Measurements from ENCODE around the gene ARHGAP24. TPM values are rescaled to one million over a fixed set of nuclear protein-coding genes. Genes with fewer than 3 reads are reported as not detected.

The ARHGAP24 gene
- total and polyA plus RNA-seq, 2 donors (not counting 3 experiments of a cell fraction or from before 2014, with no cell fraction given) = 52.1 to 79.4 TPM

DNA sequence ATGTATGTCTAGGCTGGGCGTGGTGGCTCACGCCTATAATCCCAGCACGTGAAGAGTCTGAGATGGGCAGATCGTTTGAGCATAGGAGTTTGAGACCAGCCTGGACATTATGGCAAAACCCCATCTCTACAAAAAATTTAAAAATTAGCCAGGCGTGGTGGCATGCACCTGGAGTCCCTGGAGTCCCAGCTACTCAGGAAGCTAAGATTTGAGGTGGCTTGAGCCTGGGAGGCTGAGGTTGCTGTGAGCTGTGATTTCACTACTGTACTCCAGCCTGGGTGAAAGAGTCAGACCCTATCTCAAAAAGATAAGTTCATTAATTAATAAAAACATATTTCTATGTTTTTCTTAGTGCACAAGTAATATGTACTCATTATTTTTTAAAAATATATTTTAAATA lies 238.1 kb downstream of the ARHGAP24 start:
- DNase-seq (ENCODE audit: low read depth, low spot score) (no peak), FAIRE-seq (no peak)
- Histone ChIP-seq H3K9me1 (replicated peaks; ENCODE audit: control insufficient read depth, extremely low read depth, insufficient read depth, low read length) (no peaks in the 10 kb centered on the region), H3K9me3 (replicated peaks; ENCODE audit: control insufficient read depth, insufficient read depth, low read length) (no peaks in the 10 kb centered on the region), H4K20me1 (replicated peaks; ENCODE audit: control insufficient read depth, extremely low read depth, insufficient read depth, low read length) (no peaks in the 10 kb centered on the region), H3K27me3 (ENCODE audit: control insufficient read depth in 2 of 2, insufficient read depth in 2 of 2, low read length in 2 of 2) (no peaks in the 10 kb centered on the region), H3K4me3 (replicated peaks in 1 of 3; ENCODE audit: insufficient read depth in 1 of 3, low read depth in 1 of 3, low read length in 3 of 3) (no peak overlapping the region), H3K4me2 (ENCODE audit: insufficient read depth, low read length) (no peak overlapping the region), H2AFZ (ENCODE audit: low read depth, low read length) (no peak overlapping the region), H3K27ac (ENCODE audit: insufficient read depth, low read depth, low read length) (no peak overlapping the region), H3K79me2 (ENCODE audit: control insufficient read depth, insufficient read depth, low read length) (no peaks in the 10 kb centered on the region), H3K9ac (replicated peaks; ENCODE audit: extremely low read depth, insufficient read depth, low read length) (no peak overlapping the region), H3K36me3 (ENCODE audit: control insufficient read depth in 2 of 2, extremely low read depth in 1 of 2, insufficient read depth in 2 of 2, low read length in 2 of 2) (no peaks in the 10 kb centered on the region), H3K4me1 (ENCODE audit: control insufficient read depth, extremely low read depth, insufficient read depth, low read length) (no peaks in the 10 kb centered on the region)
- TF ChIP-seq GATA2 (IDR thresholded peaks at IDR 0.05; ENCODE audit: insufficient read depth, insufficient read length, low read depth, low read length) (no peak), POLR2AphosphoS5 (IDR thresholded peaks at IDR 0.05; ENCODE audit: insufficient read depth, low read depth, low read length) (no peak)
- TF ChIP-seq, protein P1, sequence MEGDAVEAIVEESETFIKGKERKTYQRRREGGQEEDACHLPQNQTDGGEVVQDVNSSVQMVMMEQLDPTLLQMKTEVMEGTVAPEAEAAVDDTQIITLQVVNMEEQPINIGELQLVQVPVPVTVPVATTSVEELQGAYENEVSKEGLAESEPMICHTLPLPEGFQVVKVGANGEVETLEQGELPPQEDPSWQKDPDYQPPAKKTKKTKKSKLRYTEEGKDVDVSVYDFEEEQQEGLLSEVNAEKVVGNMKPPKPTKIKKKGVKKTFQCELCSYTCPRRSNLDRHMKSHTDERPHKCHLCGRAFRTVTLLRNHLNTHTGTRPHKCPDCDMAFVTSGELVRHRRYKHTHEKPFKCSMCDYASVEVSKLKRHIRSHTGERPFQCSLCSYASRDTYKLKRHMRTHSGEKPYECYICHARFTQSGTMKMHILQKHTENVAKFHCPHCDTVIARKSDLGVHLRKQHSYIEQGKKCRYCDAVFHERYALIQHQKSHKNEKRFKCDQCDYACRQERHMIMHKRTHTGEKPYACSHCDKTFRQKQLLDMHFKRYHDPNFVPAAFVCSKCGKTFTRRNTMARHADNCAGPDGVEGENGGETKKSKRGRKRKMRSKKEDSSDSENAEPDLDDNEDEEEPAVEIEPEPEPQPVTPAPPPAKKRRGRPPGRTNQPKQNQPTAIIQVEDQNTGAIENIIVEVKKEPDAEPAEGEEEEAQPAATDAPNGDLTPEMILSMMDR (IDR thresholded peaks at IDR 0.05; ENCODE audit: extremely low read depth in 1 of 2, insufficient read depth in 1 of 2, low read depth in 1 of 2, low read length in 2 of 2) = no peak
- CTCF ChIA-PET = no interaction called here
- POLR2A ChIA-PET = no interaction called here
- dilution Hi-C loops (cut with MboI; ENCODE audit: extremely low pct_ligation_motif_present, low sequenced_read_pairs) = no loop called here
- no TSS peak for BruUV-seq (replicated peaks)
- intact Hi-C loops (cut with micrococcal nuclease) = no loop called here

DNA sequence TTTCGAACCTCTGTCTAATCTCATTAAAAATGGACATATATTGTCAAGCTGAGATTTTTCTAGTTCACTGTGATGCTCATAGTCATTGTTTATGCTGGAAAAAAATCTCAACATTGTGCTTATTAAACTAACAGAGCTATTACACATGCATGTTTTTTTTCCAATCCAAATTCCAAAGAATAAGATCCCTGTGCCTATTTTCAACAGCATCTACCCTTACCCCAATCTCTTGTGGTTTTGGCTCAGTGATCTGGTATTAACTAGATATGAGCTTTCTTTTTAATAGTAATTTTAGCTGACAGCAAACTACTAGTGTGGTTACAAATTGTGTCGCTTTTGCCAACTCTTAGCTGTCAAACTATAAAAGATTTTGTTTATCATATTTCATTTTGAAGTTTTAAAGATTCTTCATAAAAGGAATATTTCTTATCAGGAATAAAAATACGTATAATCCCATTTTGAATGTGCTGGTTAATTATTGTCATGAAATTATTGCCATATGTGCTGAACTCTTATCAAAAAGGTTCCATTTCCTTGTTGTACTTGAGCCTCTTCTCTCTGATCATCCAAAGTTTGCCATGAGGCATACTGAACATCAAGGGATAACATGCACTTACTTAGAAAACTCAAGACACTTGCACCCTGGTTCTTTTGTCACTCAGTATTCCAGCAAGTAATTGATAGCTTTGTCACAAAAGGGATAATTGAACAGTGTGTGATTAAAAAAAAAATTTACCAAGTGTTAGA lies 241.2 kb downstream of the ARHGAP24 start:
- dilution Hi-C loops (cut with MboI; ENCODE audit: extremely low pct_ligation_motif_present, low sequenced_read_pairs) = no loop called here
- POLR2A ChIA-PET = no interaction called here
- Histone ChIP-seq H3K9me3 (replicated peaks; ENCODE audit: control insufficient read depth, insufficient read depth, low read length) (no peaks in the 10 kb centered on the region), H3K79me2 (ENCODE audit: control insufficient read depth, insufficient read depth, low read length) (no peaks in the 10 kb centered on the region), H3K4me3 (replicated peaks in 1 of 3; ENCODE audit: insufficient read depth in 1 of 3, low read depth in 1 of 3, low read length in 3 of 3) (no peak overlapping the region), H3K9ac (replicated peaks; ENCODE audit: extremely low read depth, insufficient read depth, low read length) (no peak overlapping the region), H2AFZ (ENCODE audit: low read depth, low read length) (no peak overlapping the region), H3K36me3 (ENCODE audit: control insufficient read depth in 2 of 2, extremely low read depth in 1 of 2, insufficient read depth in 2 of 2, low read length in 2 of 2) (no peaks in the 10 kb centered on the region), H3K27ac (ENCODE audit: insufficient read depth, low read depth, low read length) (no peak overlapping the region), H3K4me1 (ENCODE audit: control insufficient read depth, extremely low read depth, insufficient read depth, low read length) (no peaks in the 10 kb centered on the region), H3K9me1 (replicated peaks; ENCODE audit: control insufficient read depth, extremely low read depth, insufficient read depth, low read length) (no peaks in the 10 kb centered on the region), H3K4me2 (ENCODE audit: insufficient read depth, low read length) (no peak overlapping the region), H4K20me1 (replicated peaks; ENCODE audit: control insufficient read depth, extremely low read depth, insufficient read depth, low read length) (no peaks in the 10 kb centered on the region), H3K27me3 (ENCODE audit: control insufficient read depth in 2 of 2, insufficient read depth in 2 of 2, low read length in 2 of 2) (no peaks in the 10 kb centered on the region)
- BruUV-seq (replicated peaks) = no TSS peak
- TF ChIP-seq JUN (IDR thresholded peaks at IDR 0.05; ENCODE audit: borderline replicate concordance, insufficient read depth, insufficient read length, low read depth) (no peak), POLR2A (IDR thresholded peaks at IDR 0.05; ENCODE audit: low read depth, low read length) (no peak), MYC (IDR thresholded peaks at IDR 0.05; ENCODE audit: low read depth, low read length) (no peak), GATA2 (IDR thresholded peaks at IDR 0.05; ENCODE audit: insufficient read depth, insufficient read length, low read depth, low read length) (no peak), POLR2AphosphoS5 (IDR thresholded peaks at IDR 0.05; ENCODE audit: insufficient read depth, low read depth, low read length) (no peak), EZH2 (IDR thresholded peaks at IDR 0.05; ENCODE audit: borderline replicate concordance, low read depth, low read length, severe bottlenecking) (no peak), FOS (IDR thresholded peaks at IDR 0.05; ENCODE audit: borderline replicate concordance, insufficient read depth, low read length) (no peak)
- TF ChIP-seq, protein P2, sequence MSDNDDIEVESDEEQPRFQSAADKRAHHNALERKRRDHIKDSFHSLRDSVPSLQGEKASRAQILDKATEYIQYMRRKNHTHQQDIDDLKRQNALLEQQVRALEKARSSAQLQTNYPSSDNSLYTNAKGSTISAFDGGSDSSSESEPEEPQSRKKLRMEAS (IDR thresholded peaks at IDR 0.05; ENCODE audit: insufficient read depth, insufficient read length) = no peak
- TF ChIP-seq, protein P1 (IDR thresholded peaks at IDR 0.05; ENCODE audit: extremely low read depth in 1 of 2, insufficient read depth in 1 of 2, low read depth in 1 of 2, low read length in 2 of 2) = no peak
- no peak for DNase-seq (ENCODE audit: low read depth, low spot score)
- no peak for FAIRE-seq
- CTCF ChIA-PET = interaction anchor here (0.8 to 2.1 kb wide), 4 partner anchors 8 to 631 kb away, joined by 3 to 13 read pairs (median 3); no protein-coding TSS in a partner anchor
- intact Hi-C loops (cut with micrococcal nuclease) = no loop called here

Measured in endothelial cell of umbilical vein (primary cell).